ENCODE results near the gene IL13RA2.

DNA sequence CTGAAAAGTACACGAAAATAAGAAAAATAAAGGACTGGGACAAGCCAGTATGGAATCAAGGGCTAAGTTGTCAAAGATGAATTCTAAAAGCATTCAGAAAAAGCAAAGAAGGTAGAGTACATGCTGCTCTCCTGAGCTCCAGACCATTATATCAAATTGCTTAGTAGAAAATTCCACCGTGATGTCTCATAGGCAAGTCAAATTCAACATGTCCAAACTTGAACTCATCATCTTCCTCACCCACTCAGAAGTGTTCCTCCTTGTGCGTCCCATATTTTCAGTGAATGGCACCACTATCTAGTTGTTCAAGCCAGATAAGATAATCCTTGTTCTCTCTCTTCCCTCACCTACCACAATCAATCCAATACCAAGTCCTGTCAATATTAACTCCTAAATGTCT lies 37.5 kb upstream of the IL13RA2 start:
- no peak for TF ChIP-seq POLR2AphosphoS5 (IDR thresholded peaks at IDR 0.05)
- TF ChIP-seq POLR2A (IDR thresholded peaks at IDR 0.05; ENCODE audit: low read depth), result no peak
